ENCODE results near the gene RRAS. TPM values are rescaled to one million over a fixed set of nuclear protein-coding genes. Genes with fewer than 3 reads are reported as not detected.

RRAS gene
- total and polyA plus RNA-seq, 2 of the 4 experiments (the other 2 are of a cell fraction) = 50.2 to 241 TPM

- Histone ChIP-seq H2AK5ac (ENCODE audit: low read depth, low read length) (no peak overlapping the region), H3K27me3 (ENCODE audit: control insufficient read depth, insufficient read depth, low read length) (no peaks in the 10 kb centered on the region), H4K8ac (ENCODE audit: low read depth in 2 of 2, low read length in 2 of 2) (no peak overlapping the region), H3K79me1 (ENCODE audit: low read depth in 1 of 2, low read length in 2 of 2) (peaks cover 24 to 50% of the 10 kb centered on the region in 2 experiments), H4K91ac (ENCODE audit: insufficient read depth, low read depth, low read length) (no peak overlapping the region), H3K14ac (replicated peaks; ENCODE audit: low read depth, low read length) (no peak overlapping the region), H2BK15ac (ENCODE audit: low read depth, low read length) (no peak overlapping the region), H3K9me1 (ENCODE audit: insufficient read depth, low read length) (peaks cover 3% of the 10 kb centered on the region; the same call in 1 of the 2 replicates), H3K23ac (ENCODE audit: low read depth, low read length) (no peak overlapping the region), H3K9ac (ENCODE audit: low read depth, low read length) (no peak overlapping the region), H3K4ac (ENCODE audit: low read depth, low read length) (no peak overlapping the region), H3K36me3 (ENCODE audit: control insufficient read depth, insufficient read depth, low read length) (peaks cover 69% of the 10 kb centered on the region), H2BK5ac (ENCODE audit: low read depth, low read length, poor library complexity, severe bottlenecking) (no peak overlapping the region), H3K18ac (ENCODE audit: low read depth, low read length) (no peak overlapping the region), H2AFZ (replicated peaks; ENCODE audit: low read length, poor library complexity) (no peak overlapping the region), H3K4me2 (ENCODE audit: low read depth, low read length) (no peak overlapping the region), H2BK20ac (ENCODE audit: low read depth, low read length) (no peak overlapping the region), H3K27ac (ENCODE audit: insufficient read depth, low read length) (no peak overlapping the region), H2BK120ac (ENCODE audit: low read depth, low read length) (no peak overlapping the region), H2AK9ac (replicated peaks; ENCODE audit: low read depth, low read length, poor library complexity) (no peak overlapping the region), H3K4me1 (ENCODE audit: control insufficient read depth, insufficient read depth, low read length) (peaks cover 6% of the 10 kb centered on the region; the same call in 1 of the 2 replicates), H4K5ac (ENCODE audit: low read depth, low read length) (no peak overlapping the region), H3K9me3 (ENCODE audit: control insufficient read depth, insufficient read depth, low read length) (no peaks in the 10 kb centered on the region), H3K56ac (ENCODE audit: extremely low read depth, insufficient read depth, low read length) (no peak overlapping the region), H3K4me3 (ENCODE audit: insufficient read depth, low read depth, low read length) (no peak overlapping the region), H4K20me1 (ENCODE audit: insufficient read depth, low read length) (peaks cover 41% of the 10 kb centered on the region)
- ATAC-seq (ENCODE audit: low read depth) = no peak
- dilution Hi-C loops (cut with HindIII; ENCODE audit: low sequenced_read_pairs, unreplicated experiment) = no loop called here
- WGBS, 2 experiments (ENCODE audit: extremely low coverage in 2 of 2, insufficient read length in 1 of 2) = 97% methylated on average over 22 of the region's 29 CpGs; no CpG with 5 or more reads in 1 of the 2 experiments
- TF ChIP-seq MAFK (IDR thresholded peaks at IDR 0.05; ENCODE audit: low read depth, low read length) (no peak), RCOR1 (IDR thresholded peaks at IDR 0.05; ENCODE audit: insufficient replicate concordance, low read length) (no peak), NFE2L2 (IDR thresholded peaks at IDR 0.05; ENCODE audit: low read depth, low read length) (no peak), CEBPB (IDR thresholded peaks at IDR 0.05; ENCODE audit: low read depth, low read length) (no peak), POLR2A (IDR thresholded peaks at IDR 0.05; ENCODE audit: low read depth, low read length) (no peak), RAD21 (IDR thresholded peaks at IDR 0.05; ENCODE audit: low read length) (no peak), BHLHE40 (IDR thresholded peaks at IDR 0.05; ENCODE audit: low read depth, low read length) (no peak), RFX5 (IDR thresholded peaks at IDR 0.05; ENCODE audit: low read depth, low read length) (no peak)
- TF ChIP-seq, protein P1, sequence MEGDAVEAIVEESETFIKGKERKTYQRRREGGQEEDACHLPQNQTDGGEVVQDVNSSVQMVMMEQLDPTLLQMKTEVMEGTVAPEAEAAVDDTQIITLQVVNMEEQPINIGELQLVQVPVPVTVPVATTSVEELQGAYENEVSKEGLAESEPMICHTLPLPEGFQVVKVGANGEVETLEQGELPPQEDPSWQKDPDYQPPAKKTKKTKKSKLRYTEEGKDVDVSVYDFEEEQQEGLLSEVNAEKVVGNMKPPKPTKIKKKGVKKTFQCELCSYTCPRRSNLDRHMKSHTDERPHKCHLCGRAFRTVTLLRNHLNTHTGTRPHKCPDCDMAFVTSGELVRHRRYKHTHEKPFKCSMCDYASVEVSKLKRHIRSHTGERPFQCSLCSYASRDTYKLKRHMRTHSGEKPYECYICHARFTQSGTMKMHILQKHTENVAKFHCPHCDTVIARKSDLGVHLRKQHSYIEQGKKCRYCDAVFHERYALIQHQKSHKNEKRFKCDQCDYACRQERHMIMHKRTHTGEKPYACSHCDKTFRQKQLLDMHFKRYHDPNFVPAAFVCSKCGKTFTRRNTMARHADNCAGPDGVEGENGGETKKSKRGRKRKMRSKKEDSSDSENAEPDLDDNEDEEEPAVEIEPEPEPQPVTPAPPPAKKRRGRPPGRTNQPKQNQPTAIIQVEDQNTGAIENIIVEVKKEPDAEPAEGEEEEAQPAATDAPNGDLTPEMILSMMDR (conservative IDR thresholded peaks at IDR 0.05; ENCODE audit: low read depth, low read length) = no peak
- TF ChIP-seq, protein P2, sequence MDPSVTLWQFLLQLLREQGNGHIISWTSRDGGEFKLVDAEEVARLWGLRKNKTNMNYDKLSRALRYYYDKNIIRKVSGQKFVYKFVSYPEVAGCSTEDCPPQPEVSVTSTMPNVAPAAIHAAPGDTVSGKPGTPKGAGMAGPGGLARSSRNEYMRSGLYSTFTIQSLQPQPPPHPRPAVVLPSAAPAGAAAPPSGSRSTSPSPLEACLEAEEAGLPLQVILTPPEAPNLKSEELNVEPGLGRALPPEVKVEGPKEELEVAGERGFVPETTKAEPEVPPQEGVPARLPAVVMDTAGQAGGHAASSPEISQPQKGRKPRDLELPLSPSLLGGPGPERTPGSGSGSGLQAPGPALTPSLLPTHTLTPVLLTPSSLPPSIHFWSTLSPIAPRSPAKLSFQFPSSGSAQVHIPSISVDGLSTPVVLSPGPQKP (IDR thresholded peaks at IDR 0.05; ENCODE audit: borderline replicate concordance, low read depth, low read length) = no peak
- DNase-seq = no peak
- intact Hi-C loops (cut with micrococcal nuclease) = no loop called here
- CTCF ChIA-PET = interaction anchor here (0.7 kb wide), 1 partner anchor 68 kb away, joined by 4 read pairs; no protein-coding TSS in a partner anchor
- BruUV-seq (replicated peaks) = no TSS peak
- in situ Hi-C loops (cut with MboI; ENCODE audit: low sequenced_read_pairs) = no loop called here
- POLR2A ChIA-PET (ENCODE audit: unreplicated experiment) = interaction anchor here (0.6 kb wide), 2 partner anchors 19 to 88 kb away, joined by 3 to 5 read pairs; no protein-coding TSS in a partner anchor
These were observed 42.3 kb downstream of the RRAS start for GRCh38 chr19:49597703-49597974.

Data from IMR-90 (cell line).